ENCODE measurements around the gene EARS2.

EARS2 gene

DNA sequence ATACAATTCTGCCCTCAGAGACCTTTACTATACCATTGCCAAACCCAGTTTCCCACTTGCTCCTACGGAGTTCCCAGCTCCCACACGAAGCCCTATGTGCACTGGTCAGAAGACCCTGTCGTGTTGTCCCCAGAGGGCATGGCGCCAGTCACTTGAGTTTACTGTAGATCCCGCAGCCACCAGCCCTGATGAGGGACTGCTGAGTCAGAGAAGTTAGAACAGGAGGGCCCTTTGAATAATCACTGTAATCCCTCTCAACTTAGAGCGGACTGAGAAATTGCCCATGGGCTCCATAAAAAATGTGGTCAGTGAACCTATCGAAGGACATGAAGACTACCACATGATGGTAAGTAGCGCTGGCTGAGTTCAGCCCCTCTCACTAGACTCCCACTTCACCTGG, 9.6 kb upstream of the EARS2 start:
- TF ChIP-seq, protein P1, sequence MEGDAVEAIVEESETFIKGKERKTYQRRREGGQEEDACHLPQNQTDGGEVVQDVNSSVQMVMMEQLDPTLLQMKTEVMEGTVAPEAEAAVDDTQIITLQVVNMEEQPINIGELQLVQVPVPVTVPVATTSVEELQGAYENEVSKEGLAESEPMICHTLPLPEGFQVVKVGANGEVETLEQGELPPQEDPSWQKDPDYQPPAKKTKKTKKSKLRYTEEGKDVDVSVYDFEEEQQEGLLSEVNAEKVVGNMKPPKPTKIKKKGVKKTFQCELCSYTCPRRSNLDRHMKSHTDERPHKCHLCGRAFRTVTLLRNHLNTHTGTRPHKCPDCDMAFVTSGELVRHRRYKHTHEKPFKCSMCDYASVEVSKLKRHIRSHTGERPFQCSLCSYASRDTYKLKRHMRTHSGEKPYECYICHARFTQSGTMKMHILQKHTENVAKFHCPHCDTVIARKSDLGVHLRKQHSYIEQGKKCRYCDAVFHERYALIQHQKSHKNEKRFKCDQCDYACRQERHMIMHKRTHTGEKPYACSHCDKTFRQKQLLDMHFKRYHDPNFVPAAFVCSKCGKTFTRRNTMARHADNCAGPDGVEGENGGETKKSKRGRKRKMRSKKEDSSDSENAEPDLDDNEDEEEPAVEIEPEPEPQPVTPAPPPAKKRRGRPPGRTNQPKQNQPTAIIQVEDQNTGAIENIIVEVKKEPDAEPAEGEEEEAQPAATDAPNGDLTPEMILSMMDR (IDR thresholded peaks at IDR 0.05; ENCODE audit: extremely low read depth, missing control alignments), result no peak
- DNase-seq (ENCODE audit: low spot score), result no peak

- no peak for DNase-seq (ENCODE audit: low spot score)
- TF ChIP-seq, protein P1 (IDR thresholded peaks at IDR 0.05; ENCODE audit: extremely low read depth, missing control alignments), result no peak
These were observed 7.6 kb upstream of the EARS2 start for GRCh38 chr16:23564575-23565363.

GRCh38 chr16:23563186-23563585, 6.0 kb upstream of the EARS2 start:
- no peak for DNase-seq (ENCODE audit: low spot score)
- TF ChIP-seq, protein P1 (IDR thresholded peaks at IDR 0.05; ENCODE audit: extremely low read depth, missing control alignments), result no peak

GRCh38 chr16:23562505-23562904, 5.4 kb upstream of the EARS2 start:
- TF ChIP-seq, protein P1 (IDR thresholded peaks at IDR 0.05; ENCODE audit: extremely low read depth, missing control alignments), result no peak
- no peak for DNase-seq (ENCODE audit: low spot score)

DNA sequence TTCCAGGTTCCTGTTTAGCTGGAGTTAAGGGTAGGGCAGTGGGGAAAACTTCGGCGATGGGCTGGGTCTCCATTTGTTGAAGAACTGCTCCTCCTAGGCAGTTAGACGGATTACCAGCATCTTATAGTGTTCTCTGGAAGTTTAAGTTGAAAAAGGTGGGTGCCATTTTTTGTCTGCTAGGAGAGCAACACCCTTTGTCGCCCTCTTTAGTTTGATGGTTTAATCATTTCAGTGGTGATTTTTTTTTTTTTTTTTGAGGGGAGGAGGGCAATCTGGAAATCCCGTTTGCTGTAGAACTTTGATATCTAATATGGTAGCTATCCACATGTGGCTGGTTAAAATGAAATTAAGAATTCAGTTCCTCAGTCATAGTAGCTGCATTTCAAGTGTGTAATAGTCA, 4.4 kb upstream of the EARS2 start:
- TF ChIP-seq, protein P1 (IDR thresholded peaks at IDR 0.05; ENCODE audit: extremely low read depth, missing control alignments), result no peak
- no peak for DNase-seq (ENCODE audit: low spot score)

- no peak for DNase-seq (ENCODE audit: low spot score)
- TF ChIP-seq, protein P1 (IDR thresholded peaks at IDR 0.05; ENCODE audit: extremely low read depth, missing control alignments), result no peak
These were observed 891 bp upstream of the EARS2 start for GRCh38 chr16:23557779-23558702.

GRCh38 chr16:23554536-23554935, 2.6 kb downstream of the EARS2 start:
- TF ChIP-seq, protein P1 (IDR thresholded peaks at IDR 0.05; ENCODE audit: extremely low read depth, missing control alignments), result no peak

More at GRCh38 chr16:23554536-23554935, 2.6 kb downstream of the EARS2 start:
- no peak for DNase-seq (ENCODE audit: low spot score)
